Stimulated activated CD8-positive, alpha-beta memory T cell treated with anti-CD3 and anti-CD28 coated beads, Interleukin-12 subunit alpha, Interleukin-12 subunit beta, amount 100 ng/mL, for 24 hours (primary cell): ENCODE data around the gene KRT7.

Experiments used
- DNase-seq: peaks from one replicate; pipeline ENCODE4 v3.0.0-alpha.2; 2020; ENCODE audit errors: extremely low read depth

The KRT7 gene

GRCh38 chr12:52211716-52212585 lies 21.1 kb upstream of the KRT7 start:
- DNase-seq, result no peak

DNA sequence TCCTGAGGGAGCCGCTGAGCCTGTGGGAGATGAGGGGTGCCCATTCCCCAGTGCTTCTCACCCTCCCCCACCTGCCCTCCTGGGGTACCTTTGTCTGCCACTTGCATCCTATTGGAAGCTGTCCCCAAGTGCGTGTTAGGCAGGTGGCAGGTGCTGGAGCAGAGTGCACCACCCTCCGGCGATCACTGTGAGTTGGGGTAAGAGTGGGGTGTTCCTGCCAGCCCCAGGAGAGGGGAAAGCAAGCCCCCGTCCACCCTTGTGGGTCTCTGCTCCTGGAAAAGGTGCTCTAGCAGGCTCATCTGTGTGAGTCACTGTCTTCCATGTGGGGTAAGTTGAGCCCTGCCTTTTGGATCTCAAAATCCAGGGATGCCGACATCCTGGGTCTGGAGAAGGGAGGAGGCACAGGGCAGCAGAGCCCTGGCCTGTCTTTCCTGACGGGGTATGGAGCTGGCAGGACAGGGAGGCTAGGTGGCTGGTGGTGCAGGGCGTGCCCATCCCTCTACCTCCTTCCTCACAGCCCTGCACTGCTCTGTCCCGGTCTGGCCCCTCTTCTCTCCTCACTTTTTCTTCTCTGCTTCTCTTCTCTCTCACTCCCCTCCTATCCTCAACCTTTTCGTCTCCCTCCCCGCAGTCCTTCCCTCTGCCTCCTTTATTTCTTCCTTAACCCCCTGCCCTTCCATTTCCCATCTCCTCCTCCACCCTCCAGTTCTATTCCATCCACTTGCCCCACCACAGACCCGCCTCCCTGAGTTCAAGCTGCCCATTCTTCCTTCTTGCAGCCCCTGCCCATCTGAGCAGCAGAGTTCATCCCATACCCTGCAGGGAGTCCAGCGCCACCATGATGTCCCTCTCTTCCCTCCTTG lies 20.1 kb upstream of the KRT7 start:
- DNase-seq, result no peak

DNA sequence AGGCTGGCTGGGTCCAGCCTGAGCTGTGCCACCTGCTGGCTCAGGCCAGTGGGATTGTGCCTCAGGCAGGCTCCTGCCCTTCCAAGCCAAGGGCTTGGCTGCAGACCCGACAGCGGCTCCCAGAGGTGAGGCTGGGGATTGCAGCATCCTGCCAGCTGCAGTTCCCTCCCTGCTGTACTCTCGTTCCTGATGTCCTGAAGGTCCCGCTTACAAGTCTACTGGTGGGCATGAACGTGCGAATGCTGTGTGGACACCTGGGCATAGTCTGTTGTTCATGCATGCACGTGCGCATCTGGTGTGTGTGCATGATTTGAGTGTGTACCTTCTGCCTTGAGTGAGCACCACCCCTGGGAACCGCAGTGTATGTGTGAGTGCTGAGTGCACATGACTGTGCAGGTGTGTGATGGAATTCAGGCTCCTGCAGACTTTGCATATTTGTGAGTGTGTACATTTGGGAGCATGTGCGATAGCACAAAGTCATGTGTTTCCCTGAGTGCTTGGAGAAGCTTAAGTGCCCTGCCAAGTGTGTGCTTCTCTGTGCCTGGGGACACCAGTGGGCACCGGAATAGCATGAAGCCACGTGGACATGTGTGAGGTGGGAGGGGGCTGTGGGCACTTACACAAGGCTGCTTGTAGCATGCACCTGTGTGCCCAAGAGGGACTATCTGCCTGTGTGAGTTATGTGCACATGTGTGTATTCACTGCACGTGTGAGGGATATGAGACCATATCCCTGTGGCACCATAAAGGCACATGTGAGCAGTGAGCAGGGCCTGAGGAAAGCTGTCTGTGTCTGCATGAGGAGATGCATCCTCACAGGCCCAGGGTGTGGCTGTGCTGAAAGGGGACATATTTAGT lies 19.3 kb upstream of the KRT7 start:
- DNase-seq, result no peak

DNA sequence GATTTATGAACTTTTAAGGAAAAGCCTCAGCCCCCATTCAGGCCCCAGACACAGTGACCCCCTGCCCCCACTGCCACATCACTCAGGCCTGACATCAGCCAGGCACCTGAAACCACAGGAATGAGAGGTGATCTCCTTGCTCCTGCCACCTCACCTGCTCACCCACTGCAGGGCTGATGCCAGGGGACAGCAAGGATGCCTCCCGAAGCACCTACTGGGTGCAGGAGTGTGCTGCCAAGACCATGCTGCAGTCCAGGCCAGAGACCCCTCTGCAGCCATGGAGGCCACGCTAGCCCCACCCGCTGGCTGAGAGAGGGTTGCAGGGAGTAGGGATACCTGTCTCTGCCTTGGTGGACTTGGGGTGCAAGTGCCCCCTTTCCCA lies 18.6 kb upstream of the KRT7 start:
- no peak for DNase-seq

DNA sequence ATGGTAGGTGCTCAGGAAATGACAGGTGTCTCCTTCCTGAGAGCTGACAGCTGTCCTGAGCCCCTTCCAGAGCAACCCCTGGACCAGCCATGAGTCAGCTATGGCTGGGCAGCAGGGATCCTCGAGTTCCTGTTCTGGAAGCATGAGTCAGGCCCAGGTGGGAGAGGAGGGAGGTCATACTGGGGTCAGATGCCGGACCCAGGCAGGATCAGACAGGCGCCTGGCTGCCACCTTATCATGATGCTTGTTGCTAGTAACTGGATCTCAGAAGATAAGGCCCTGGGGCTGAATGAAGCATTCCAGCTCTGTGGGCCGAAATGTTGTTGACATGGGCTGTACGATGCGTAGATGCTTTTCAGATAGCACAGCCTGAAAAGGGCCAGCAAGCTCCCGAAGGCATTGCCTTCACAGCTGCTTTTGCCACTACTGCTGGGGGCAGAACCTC lies 17.4 kb upstream of the KRT7 start:
- DNase-seq, result no peak

- no peak for DNase-seq
Measured at GRCh38 chr12:52216100-52216499, 16.9 kb upstream of the KRT7 start.

GRCh38 chr12:52216807-52217206 lies 16.2 kb upstream of the KRT7 start:
- DNase-seq, result no peak

DNA sequence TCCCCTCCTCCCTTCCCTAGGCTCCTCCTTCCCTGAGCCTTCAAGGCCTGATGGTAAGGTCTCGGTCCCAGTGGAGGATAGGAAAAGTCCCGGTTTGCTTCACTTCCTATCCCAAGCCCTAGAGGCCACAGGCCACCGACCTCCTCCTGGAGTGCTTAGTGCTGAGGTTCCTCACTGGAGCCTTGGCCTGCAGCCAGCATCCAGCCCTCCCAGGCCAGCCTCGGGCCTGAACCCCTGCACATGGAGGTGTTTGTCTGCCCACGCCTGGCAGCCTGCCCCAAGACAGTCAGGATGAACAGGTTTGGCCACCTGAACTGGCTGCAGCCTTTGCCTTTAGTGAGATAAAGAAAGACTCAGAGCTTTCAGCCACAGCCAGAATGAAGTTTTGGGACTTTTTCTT lies 15.8 kb upstream of the KRT7 start:
- no peak for DNase-seq

- no peak for DNase-seq
Measured at GRCh38 chr12:52218001-52218400, 15.0 kb upstream of the KRT7 start.

- no peak for DNase-seq
Measured at GRCh38 chr12:52220477-52220876, 12.6 kb upstream of the KRT7 start.

- no peak for DNase-seq
Measured at GRCh38 chr12:52221070-52221781, 11.8 kb upstream of the KRT7 start.

- DNase-seq, result peak; percentile 45
Measured at GRCh38 chr12:52221912-52222457, 11.1 kb upstream of the KRT7 start.

GRCh38 chr12:52222692-52223091 lies 10.4 kb upstream of the KRT7 start:
- no peak for DNase-seq

GRCh38 chr12:52223406-52224039 lies 9.5 kb upstream of the KRT7 start:
- DNase-seq, result no peak

DNA sequence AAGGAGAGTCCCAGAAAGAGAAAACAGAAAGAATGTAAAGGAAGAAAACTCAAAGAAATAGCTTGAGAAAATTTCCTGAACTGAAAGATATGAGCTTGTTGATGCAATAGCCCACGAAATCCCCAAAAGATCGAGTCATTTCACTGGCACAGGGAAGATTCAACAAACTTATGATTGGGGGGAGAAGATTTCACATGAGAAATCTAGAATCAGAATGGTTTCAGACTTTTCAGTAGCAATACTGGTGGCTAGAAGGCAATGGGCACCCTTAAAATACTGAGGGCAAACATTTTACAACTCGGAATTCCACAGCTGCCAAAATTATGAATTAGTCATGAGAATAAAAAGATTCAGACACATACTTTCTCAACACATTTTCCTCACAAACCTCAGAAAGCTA lies 8.9 kb upstream of the KRT7 start:
- DNase-seq, result no peak

DNA sequence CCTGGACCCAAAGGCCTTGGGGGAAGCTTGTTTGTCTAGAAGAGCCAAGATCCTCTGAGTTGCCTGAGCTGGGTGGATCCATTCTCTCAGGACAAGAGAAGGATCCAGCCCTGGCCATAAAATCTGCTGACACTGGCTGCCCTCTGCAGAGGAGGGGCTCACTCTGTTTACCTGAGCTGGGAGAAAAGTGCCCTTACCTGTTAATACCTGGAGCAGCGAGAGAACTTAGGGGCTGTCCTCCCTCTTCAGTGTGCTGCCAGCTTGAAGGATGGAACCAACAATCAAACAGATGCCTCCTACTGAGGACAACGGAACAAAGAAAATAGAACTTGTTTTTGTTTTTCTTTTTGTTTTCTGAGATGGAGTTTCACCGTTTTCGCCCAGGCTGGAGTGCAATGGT lies 7.3 kb upstream of the KRT7 start:
- DNase-seq, result no peak

GRCh38 chr12:52226446-52226845 lies 6.6 kb upstream of the KRT7 start:
- no peak for DNase-seq

GRCh38 chr12:52227606-52228166 lies 5.4 kb upstream of the KRT7 start:
- DNase-seq, result no peak

DNA sequence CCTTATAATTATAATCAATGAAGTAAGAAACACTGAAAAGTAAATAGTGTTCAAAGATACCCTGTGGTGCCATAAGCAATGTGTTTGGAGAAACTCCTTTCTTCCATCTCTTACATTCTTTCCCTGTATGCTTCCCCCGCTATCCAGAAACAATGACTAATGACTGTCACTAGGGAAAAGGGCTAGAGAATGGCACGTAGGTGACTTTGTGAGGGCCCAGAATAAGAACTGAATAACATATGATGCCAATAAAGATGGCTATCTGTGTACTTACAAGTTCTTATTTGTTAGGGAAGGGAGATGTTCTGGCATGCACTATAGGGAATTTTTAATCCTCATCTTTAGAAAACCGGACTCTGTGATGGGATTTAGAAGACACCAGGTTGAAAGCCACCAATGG lies 4.7 kb upstream of the KRT7 start:
- no peak for DNase-seq

DNA sequence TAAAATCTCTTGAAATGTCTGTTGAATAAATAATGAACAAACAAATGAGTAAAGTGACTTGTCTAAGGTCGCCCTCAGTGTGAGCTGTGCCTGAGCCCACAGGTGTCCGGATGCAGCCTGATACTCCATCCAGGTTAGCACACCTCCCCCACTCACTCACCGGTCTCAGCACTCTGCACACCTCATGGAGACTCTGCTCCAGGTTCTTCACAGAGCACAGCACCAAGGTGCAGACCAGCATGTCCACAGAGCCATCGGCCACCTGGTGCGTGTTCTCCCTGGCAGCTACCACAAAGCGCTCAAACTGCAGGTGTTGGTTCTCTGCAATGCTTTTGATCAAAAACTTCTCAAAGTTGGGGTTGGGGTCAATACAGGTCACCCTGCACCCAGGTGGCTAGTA lies 4.1 kb upstream of the KRT7 start:
- no peak for DNase-seq
